Naive B cell (primary cell): ENCODE data around the gene NOD2. TPM values are rescaled to one million over a fixed set of nuclear protein-coding genes. Genes with fewer than 3 reads are reported as not detected.

Experiments used
- ATAC-seq, 2 donors: fragments of 150-1000 bp; cut with Tn5 transposase; 2 replicates each; pipeline ENCODE4 v1.10.0; 2021; ENCODE audit warnings: low read depth in 2 of 2, mild to moderate bottlenecking in 2 of 2, moderate library complexity in 2 of 2
- DNase-seq: peaks from one replicate; pipeline ENCODE4 v3.0.0; 2022
- H3K27ac Mint-ChIP-seq, 6 donors: one replicate each; pipeline ENCODE4 v1.8.0; 2020 to 2022; ENCODE audit warnings: mild to moderate bottlenecking in 6 of 6, mixed read lengths in 6 of 6, moderate library complexity in 5 of 6, inconsistent platforms in 2 of 6
- H3K27me3 Mint-ChIP-seq, 3 donors: one replicate each; pipeline ENCODE4 v1.8.0; 2021 to 2022; ENCODE audit warnings: mixed read lengths in 3 of 3, mild to moderate bottlenecking in 1 of 3
- H3K36me3 Mint-ChIP-seq, 2 donors: one replicate each; pipeline ENCODE4 v1.8.0; 2020 to 2022; ENCODE audit warnings: mixed read lengths in 2 of 2, inconsistent platforms in 1 of 2, mild to moderate bottlenecking in 1 of 2
- H3K4me1 Mint-ChIP-seq, 3 donors: one replicate each; pipeline ENCODE4 v1.8.0; 2020 to 2022; ENCODE audit warnings: mixed read lengths in 3 of 3, inconsistent platforms in 1 of 3, mild to moderate bottlenecking in 1 of 3, moderate library complexity in 1 of 3
- H3K4me3 Mint-ChIP-seq, 8 donors: one replicate each; pipeline ENCODE4 v1.8.0; 2020 to 2022; ENCODE audit warnings: mild to moderate bottlenecking in 8 of 8, mixed read lengths in 8 of 8, moderate library complexity in 8 of 8, inconsistent platforms in 2 of 8
- H3K9me3 Mint-ChIP-seq, 7 donors: one replicate each; pipeline ENCODE4 v1.8.0; 2020 to 2022; ENCODE audit warnings: mixed read lengths in 7 of 7, mild to moderate bottlenecking in 5 of 7, inconsistent platforms in 2 of 7, moderate library complexity in 1 of 7
- polyA plus RNA-seq, 6 donors: library from polyadenylated mRNA; unstranded; fragments of 300-500 nt; fragmentation: Illumina TruSeq; gene quantifications; one replicate each; pipeline ENCODE4 v1.2.3, GENCODE V29; 2021; ENCODE audit warnings: low read depth in 6 of 6

Gene NOD2
- polyA plus RNA-seq, 6 donors from 2014 or later, result 0.07 to 0.25 (median 0.16) TPM; not detected in 2

DNA sequence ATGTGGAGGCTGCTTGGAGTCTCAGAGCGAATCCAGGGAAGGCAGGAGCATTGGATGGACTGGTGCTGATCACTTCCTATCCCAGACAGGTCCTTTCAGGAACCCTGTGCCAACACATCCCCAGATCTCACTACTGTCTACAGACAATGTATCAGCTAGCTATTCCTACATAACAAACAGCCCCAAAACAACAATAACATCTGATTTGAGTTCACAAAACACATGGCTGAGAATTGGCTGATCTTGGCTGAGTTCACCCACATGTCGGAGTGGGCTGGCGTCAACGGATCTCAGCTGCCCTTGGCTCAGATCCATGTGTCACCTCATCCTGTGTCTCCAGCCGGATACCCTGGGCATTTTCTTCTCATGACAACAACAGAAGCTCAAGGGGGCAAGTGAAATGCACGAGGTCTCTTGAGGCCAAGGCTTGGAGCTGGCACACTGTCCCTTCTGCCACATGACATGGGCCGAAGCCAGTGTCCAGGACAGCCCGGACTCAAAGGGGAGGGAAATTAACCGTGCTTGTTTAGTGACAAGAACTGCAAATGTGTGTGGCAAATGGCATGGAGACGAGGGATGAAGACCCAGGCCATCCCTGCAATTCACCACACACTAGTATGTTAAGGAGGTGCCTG, 31.0 kb upstream of the NOD2 start:
- DNase-seq, result no peak
- Mint-ChIP-seq H3K4me3 (no peak overlapping the region), H3K36me3 (no peaks in the 10 kb centered on the region), H3K27me3 (no peaks in the 10 kb centered on the region), H3K9me3 (no peaks in the 10 kb centered on the region), H3K27ac (peak overlapping the region in 1 of 6 donors; percentile 66), H3K4me1 (peaks cover 13 to 31% (median 22%) of the 10 kb centered on the region in 3 donors)
- ATAC-seq, result no peak

DNA sequence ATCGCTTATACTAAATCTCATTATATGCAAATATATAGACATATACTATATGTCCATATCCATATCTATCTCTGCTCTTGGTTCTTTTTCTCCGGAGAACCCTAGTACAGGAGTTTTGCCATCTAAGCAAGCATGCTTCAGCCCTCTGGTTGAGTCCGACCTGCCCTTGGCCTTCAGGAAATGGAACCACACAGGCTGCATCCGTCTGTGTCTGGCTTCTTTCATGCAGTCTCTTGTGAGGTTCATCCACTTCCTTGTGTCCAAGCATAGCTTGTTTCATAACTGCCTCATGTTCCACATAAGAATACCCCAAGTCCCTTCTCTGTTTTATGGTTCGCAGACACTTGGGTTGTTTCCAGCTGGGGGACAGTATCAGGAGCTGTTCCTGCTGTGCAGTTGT, 29.1 kb upstream of the NOD2 start:
- Mint-ChIP-seq H3K27ac (peak overlapping the region in 1 of 6 donors; percentile 52), H3K9me3 (no peaks in the 10 kb centered on the region), H3K27me3 (no peaks in the 10 kb centered on the region), H3K4me3 (peak overlapping the region in 4 of 8 donors; percentile 5 to 89 (median 88)), H3K4me1 (peaks cover 14 to 35% (median 28%) of the 10 kb centered on the region in 3 donors), H3K36me3 (no peaks in the 10 kb centered on the region)
- no peak for DNase-seq
- ATAC-seq, result no peak

DNA sequence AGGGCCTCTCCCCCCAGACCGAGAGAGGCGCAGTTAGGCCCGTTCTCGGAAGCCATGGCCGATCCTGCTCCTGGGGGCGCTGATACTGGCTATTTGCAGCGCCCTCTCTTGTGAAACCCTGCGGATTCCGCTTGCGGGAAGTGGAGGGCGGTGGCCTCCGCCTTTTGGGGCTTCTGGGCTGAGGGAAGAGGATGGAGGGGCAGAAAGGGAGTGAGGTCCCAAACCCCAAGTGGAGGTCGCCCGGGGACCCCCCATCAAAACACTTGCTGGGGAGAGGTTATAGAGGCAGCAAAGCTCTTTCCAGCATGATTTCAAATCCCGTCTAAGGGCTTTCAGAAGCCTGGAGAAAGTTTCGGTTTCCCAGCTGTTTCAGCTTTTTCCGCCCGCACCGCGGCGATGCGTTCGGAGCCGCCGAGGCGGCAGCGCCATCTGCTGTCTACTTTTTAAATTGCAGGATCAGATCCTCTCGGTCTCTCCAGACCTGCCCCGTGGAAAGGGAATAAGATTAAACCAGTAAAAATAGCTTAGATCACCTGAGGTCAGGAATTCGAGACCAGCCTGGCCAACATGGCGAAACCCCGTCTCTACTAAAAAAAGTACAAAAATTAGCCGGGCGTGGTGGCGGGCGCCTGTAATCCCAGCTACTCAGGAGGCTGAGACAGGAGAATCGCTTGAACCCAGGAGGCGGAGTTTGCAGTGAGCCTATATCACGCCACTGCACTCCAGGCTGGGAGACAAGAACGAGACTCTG, 28.1 kb upstream of the NOD2 start:
- DNase-seq (peak; percentile 73), ATAC-seq (peak; percentile 65 to 78)
- Mint-ChIP-seq H3K4me1 (peaks cover 14 to 34% (median 28%) of the 10 kb centered on the region in 3 donors), H3K9me3 (no peaks in the 10 kb centered on the region), H3K4me3 (peak overlapping the region; percentile 80 to 95 (median 88)), H3K27ac (peak overlapping the region in 5 of 6 donors; percentile 14 to 88 (median 68)), H3K36me3 (peaks cover 0 to 4% of the 10 kb centered on the region in 2 donors), H3K27me3 (no peaks in the 10 kb centered on the region)

DNA sequence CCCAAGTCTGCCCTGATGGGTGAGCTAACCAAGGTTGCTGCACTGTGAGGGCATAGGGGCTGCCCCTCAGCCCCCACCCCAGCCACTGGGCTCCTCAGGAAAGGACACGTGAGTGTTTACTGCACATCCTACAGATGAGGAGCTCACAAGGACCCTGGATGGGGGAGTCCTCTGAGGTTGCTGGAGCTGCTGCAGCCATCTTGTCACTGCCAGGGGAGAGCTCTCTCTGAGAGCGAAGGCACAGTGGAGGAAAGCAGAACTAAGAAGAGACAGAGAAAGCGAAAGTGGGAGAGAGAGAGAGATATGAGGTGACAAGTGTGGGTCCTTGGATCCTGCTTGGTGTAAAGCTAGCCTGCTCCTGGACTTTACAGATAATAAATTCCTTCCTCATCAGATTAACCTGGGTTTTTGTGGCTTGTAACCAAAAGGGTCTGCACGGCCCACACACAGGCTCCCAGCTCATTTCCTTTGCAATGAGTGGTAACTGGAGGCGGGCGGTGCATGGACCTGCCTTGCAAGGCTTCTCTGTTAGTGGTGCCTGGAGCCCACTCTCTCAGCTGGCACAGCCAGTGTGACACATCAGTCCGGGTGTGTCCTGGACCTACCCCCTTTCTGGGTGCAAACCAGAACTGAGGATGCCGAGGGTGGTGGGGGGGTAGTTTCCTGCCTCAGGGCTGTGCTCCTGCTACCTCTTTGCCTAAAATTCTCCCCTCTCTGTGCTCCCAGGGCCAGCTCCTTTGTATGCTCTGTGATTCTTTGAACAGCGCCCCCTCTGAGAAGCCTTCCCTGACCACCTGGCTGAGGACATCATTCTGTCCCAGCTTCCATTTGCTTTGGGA, 26.5 kb upstream of the NOD2 start:
- peak overlapping the region in 4 of 6 donors; percentile 8 to 88 (median 71) for H3K27ac Mint-ChIP-seq
- H3K4me3 Mint-ChIP-seq, result peak overlapping the region; percentile 39 to 87 (median 60)
- H3K9me3 Mint-ChIP-seq, result peaks cover 0 to 6% (median 5%) of the 10 kb centered on the region in 7 donors
- peaks cover 7 to 19% of the 10 kb centered on the region in 2 donors for H3K36me3 Mint-ChIP-seq
- ATAC-seq (peak; percentile 79 to 83), DNase-seq (peak; percentile 25)
- H3K27me3 Mint-ChIP-seq, result no peaks in the 10 kb centered on the region
- H3K4me1 Mint-ChIP-seq, result peaks cover 14 to 34% (median 28%) of the 10 kb centered on the region in 3 donors

DNA sequence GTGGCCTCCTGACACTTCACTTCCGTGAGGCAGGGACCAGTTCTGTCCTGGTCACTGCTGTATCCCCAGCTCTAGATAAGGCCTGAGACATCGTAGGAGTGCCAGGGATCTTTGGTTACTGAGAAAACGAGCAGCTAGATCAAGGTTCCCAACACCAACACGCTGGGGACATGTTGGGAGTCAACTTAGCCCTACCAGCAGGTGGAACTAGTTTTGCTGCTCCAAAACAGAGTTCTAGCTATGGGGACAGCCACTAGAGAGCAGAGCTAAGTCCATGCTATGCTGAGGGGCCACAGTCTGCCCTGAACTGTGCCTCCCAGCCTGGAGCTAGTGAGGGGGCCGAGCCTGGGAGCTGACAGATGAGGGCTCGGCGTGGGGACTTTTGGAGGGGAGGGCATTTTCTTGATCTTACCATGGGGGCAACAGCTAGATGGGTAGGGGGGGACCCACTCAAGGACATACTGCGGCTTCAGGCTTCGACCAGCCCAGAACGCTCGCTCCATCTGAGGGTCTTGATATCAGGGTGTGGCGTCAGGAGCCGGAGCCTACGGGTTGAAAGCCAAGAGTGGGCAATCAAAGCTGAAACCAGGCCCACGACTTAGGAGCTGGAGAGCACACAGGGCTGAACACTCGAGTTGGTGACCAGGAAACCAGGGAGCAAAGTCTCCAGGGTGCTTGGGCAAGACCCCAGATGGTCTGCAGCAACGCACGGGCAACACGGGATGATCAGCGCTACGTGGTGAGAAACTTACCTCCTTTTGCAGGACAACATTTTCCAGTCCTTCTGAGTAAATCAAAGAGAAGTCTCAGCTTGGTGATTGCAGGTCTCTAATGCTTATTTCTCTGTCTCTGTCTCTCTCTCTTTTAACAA, 25.7 kb upstream of the NOD2 start:
- peaks cover 14 to 34% (median 28%) of the 10 kb centered on the region in 3 donors for H3K4me1 Mint-ChIP-seq

DNA sequence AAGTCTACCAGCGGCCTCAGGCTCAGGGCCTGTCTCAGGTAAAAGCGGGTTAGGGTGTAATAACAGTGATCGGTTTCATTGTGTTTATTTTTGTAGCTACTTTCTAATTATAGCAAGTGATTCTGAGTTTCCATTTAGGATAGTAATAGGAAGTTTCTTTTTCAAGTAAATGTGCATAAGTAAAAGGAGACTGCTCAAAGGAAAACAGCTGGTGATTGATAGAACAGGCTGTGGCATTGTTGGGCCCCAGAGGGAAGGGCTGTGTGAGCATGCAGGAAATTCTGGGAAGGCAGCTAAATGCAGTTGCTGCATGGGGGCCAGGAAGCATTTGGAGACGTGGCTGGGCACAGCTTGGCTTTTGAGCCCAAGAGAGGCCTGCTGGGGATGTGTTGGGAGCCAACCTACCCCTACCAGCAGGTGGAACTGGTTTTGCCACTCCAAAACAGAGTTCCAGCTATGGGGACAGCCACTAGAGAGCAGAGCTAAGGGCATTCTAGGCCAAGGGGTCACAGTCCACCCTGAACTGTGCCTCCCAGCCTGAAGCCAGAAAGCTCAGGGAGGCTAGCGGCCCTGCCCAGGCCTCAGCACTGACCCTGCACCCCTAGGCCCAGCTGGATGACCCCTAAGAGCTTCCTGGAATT, 24.9 kb upstream of the NOD2 start:
- Mint-ChIP-seq H3K27me3 (no peaks in the 10 kb centered on the region), H3K4me1 (peaks cover 14 to 34% (median 28%) of the 10 kb centered on the region in 3 donors), H3K36me3 (peaks cover 21 to 34% of the 10 kb centered on the region in 2 donors), H3K27ac (peak overlapping the region in 5 of 6 donors; percentile 4 to 92 (median 73)), H3K9me3 (peaks cover 0 to 18% (median 16%) of the 10 kb centered on the region in 7 donors), H3K4me3 (no peak overlapping the region)
- ATAC-seq (no peak), DNase-seq (no peak)

More for the DNA sequence above, 25.7 kb upstream of the NOD2 start:
- DNase-seq (no peak), ATAC-seq (no peak)
- Mint-ChIP-seq H3K9me3 (peaks cover 0 to 15% (median 13%) of the 10 kb centered on the region in 7 donors), H3K4me3 (peak overlapping the region in 5 of 8 donors; percentile 7 to 79 (median 30)), H3K27me3 (no peaks in the 10 kb centered on the region), H3K27ac (peak overlapping the region in 5 of 6 donors; percentile 4 to 92 (median 69)), H3K36me3 (peaks cover 15 to 26% of the 10 kb centered on the region in 2 donors)

DNA sequence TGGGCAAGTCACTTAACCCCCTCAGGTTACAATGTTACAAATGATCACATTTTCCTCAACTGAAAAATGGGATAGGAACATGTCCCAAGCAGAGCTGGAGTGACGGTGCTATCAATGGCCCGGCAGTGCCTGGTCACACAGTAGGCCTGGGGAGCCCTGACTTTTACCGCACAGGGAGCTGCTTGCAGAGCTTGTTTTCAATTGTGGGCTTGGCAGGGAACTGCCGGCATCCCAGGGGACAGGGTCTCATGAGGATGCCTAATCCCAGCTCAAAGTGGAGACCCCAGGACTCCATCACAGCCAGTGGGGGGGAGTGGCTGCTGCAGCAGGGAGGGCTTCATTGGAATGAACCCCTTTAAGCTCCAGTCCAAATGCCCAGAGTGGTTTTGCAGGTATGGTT, 23.7 kb upstream of the NOD2 start:
- ATAC-seq (no peak), DNase-seq (no peak)
- Mint-ChIP-seq H3K9me3 (peaks cover 0 to 21% (median 17%) of the 10 kb centered on the region in 7 donors), H3K4me3 (no peak overlapping the region), H3K36me3 (peaks cover 29 to 40% of the 10 kb centered on the region in 2 donors), H3K27me3 (no peaks in the 10 kb centered on the region), H3K4me1 (peaks cover 12 to 32% (median 25%) of the 10 kb centered on the region in 3 donors), H3K27ac (peak overlapping the region in 3 of 6 donors; percentile 32 to 41 (median 34))

DNA sequence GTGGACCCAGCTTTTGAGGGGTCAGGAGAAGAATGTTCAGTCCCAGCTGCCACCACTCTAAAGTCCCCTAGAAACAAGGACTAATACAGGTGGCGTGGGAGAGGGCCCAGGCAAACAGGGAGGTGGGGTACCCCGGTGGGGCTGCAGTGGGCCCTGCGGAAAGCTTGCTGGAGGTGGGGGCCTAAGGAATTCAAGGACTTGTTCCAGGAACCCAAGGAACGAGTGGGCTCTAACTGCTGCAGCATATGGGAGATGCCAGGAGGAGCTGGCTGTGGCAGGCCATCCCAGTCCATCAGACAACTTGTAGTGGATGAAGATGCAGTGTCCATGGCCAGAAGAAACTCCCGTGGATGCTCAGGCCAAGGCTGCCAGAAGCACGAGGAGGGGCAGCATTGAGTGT, 22.9 kb upstream of the NOD2 start:
- no peak overlapping the region for H3K4me3 Mint-ChIP-seq
- H3K9me3 Mint-ChIP-seq, result peaks cover 0 to 21% (median 17%) of the 10 kb centered on the region in 7 donors
- peaks cover 7 to 25% (median 18%) of the 10 kb centered on the region in 3 donors for H3K4me1 Mint-ChIP-seq
- ATAC-seq, result no peak
- DNase-seq, result no peak
- peaks cover 33 to 45% of the 10 kb centered on the region in 2 donors for H3K36me3 Mint-ChIP-seq
- H3K27ac Mint-ChIP-seq, result peak overlapping the region in 2 of 6 donors; percentile 27 to 53
- no peaks in the 10 kb centered on the region for H3K27me3 Mint-ChIP-seq

DNA sequence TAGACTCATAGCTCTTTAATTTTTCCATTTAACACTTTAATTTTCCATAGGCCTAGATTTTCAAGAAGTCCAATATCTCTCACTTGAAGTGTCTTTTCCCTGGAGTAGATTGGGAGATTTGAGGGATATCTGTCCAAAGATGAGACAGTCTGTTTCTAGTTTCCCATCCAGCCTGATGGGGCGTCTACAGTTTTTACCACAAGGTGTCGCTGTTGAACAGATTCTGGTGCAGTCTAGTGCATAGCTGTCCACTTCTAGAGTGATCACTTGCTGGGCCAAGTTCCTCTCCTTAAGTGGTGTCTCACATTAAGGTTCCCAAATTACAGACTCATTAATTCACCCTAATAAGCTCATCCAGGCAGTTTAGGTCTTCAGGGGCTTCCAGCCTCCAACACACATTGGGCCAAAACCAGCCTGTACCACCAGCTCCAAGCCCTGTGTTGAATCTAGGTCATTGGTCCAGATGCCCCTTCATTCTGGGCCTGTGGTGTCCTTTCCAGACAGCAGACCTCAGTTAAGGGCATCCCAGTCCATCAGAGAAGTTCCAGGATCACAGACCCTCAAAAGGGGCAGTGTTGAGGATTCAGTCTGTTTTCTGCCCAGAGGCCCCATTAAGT, 21.7 kb upstream of the NOD2 start:
- H3K27ac Mint-ChIP-seq, result peak overlapping the region in 5 of 6 donors; percentile 5 to 50 (median 33)
- H3K4me3 Mint-ChIP-seq, result no peak overlapping the region
- no peaks in the 10 kb centered on the region for H3K27me3 Mint-ChIP-seq
- H3K9me3 Mint-ChIP-seq, result peaks cover 0 to 21% (median 17%) of the 10 kb centered on the region in 7 donors
- ATAC-seq, result peak; percentile 36 to 39
- peaks cover 40 to 53% of the 10 kb centered on the region in 2 donors for H3K36me3 Mint-ChIP-seq
- DNase-seq, result no peak
- H3K4me1 Mint-ChIP-seq, result peaks cover 4 to 18% (median 15%) of the 10 kb centered on the region in 3 donors

DNA sequence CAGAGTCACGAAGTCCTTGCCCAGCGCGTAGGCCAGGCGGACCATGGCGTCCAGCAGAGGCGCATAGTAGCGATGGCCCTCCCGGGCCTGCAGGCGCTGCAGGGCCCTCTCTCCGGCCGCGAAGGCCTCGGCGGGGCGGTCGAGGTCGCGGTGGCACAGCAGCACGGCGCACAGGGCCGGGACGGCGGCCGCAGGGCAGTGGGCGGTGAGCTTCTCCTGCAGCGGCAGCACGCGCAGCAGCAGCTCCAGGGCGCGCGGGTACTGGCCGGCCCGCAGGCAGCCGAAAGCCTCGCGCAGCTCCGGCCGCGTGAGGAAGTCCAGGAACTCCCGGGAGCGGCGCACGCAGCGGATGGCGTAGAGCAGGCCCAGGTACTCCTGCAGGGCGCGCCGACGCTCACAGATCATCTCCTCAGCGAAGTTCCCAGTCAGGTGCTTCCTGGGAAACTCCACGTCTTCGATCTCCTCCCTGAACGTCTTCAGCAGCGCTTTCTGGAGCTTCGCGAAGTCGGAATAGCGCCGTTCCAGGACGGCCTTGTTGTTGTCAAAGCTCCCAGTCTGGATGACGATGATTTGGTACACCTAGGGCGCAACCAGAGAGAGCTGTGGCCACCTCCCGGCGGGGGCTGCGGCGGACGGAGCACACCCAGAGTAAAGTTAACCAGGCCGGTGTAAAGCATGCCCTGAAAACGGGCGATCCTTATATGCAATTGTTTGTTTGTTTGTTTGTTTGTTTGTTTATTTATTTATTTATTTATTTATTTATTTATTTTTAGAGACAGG, 19.7 kb upstream of the NOD2 start:
- H3K27ac Mint-ChIP-seq, result peak overlapping the region in 3 of 6 donors; percentile 38 to 66 (median 52)
- peaks cover 0 to 21% (median 17%) of the 10 kb centered on the region in 7 donors for H3K9me3 Mint-ChIP-seq
- ATAC-seq (no peak), DNase-seq (no peak)
- H3K4me1 Mint-ChIP-seq, result peaks cover 6 to 18% (median 11%) of the 10 kb centered on the region in 3 donors
- H3K27me3 Mint-ChIP-seq, result no peaks in the 10 kb centered on the region
- H3K4me3 Mint-ChIP-seq, result peak overlapping the region in 1 of 8 donors; percentile 9
- H3K36me3 Mint-ChIP-seq, result peaks cover 42 to 65% of the 10 kb centered on the region in 2 donors

DNA sequence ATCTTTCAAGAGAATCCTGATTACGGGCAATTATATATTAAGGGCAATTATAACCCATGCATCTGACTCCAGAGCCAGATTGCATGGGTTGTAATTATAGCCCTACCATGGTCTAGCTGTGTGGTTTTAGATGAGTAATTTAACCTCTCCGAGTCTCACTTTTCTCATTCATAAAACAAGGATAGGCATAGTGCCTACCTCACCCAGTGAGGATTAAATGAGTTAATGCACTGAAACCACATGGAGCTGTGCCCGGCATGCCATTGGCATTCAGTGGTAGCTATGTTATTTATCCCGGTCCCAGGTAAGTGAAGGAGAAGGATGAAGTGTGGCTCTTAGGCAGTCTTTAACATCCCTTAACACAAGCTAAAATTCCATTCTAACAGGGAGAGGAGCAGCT, 18.6 kb upstream of the NOD2 start:
- DNase-seq, result no peak
- Mint-ChIP-seq H3K4me1 (peaks cover 14 to 30% (median 22%) of the 10 kb centered on the region in 3 donors), H3K27me3 (no peaks in the 10 kb centered on the region), H3K4me3 (no peak overlapping the region), H3K27ac (peak overlapping the region in 1 of 6 donors; percentile 19), H3K9me3 (peaks cover 0 to 21% (median 17%) of the 10 kb centered on the region in 7 donors), H3K36me3 (peaks cover 45 to 70% of the 10 kb centered on the region in 2 donors)
- ATAC-seq, result no peak
